K562 (cell line): Measurements from ENCODE around the gene CARD10. TPM values are rescaled to one million over a fixed set of nuclear protein-coding genes. Genes with fewer than 3 reads are reported as not detected.

ENCODE experiments used
- FOXP1 ChIP-seq: sonication (generic); formaldehyde crosslinking; IDR thresholded peaks from 2 replicates; pipeline ENCODE4 v1.8.0; 2022; ENCODE audit warnings: mild to moderate bottlenecking, missing genetic modification reagents
- KDM5B ChIP-seq: fragments of 200-600 bp; sonication (generic); IDR thresholded peaks from 2 replicates; pipeline ENCODE4 v1.6.1; 2012; ENCODE audit warnings: low read depth, mild to moderate bottlenecking, moderate library complexity, low read length, control low read depth, inconsistent platforms; ENCODE audit not compliant: insufficient replicate concordance
- MGA ChIP-seq: fragments of 450-650 bp; IDR thresholded peaks from 2 replicates; pipeline ENCODE4 v1.6.1; 2016; ENCODE audit warnings: mild to moderate bottlenecking, moderate library complexity
- ZBTB40 ChIP-seq, 2 experiments: fragments of 450-650 bp in 1 of 2; sonication (generic) in 1 of 2; formaldehyde crosslinking in 1 of 2; IDR thresholded peaks; 2 replicates each; pipeline versions ENCODE4 v1.7.1 to v1.9.0; 2016 to 2022; ENCODE audit warnings: inconsistent platforms in 1 of 2, mild to moderate bottlenecking in 1 of 2, missing genetic modification reagents in 1 of 2
- ZBTB8A ChIP-seq: fragments of 450-650 bp; IDR thresholded peaks from 2 replicates; pipeline ENCODE4 v1.6.1; 2018; ENCODE audit warnings: mild to moderate bottlenecking, moderate library complexity; ENCODE audit not compliant: partially characterized antibody
- polyA plus RNA-seq, 8 experiments: library from polyadenylated mRNA; depleted of rRNA in 4 of 8; stranded (reverse) in 5 of 8; unstranded in 3 of 8; fragments of >200 nt; fragmentation: Nextera tagmentation in 2 of 8; fragmentation: Illumina TruSeq in 1 of 8; extraction: Ambion mirVana in 2 of 8; extraction: Trizol in 1 of 8; gene quantifications; 2 replicates each; pipeline versions ENCODE4 v1.2.1 to v1.2.3, GENCODE V29; 2011 to 2014; ENCODE audit warnings: inconsistent platforms in 1 of 8, missing spikeins in 1 of 8
- total RNA-seq, 7 experiments: library from RNA; depleted of rRNA in 6 of 7; stranded (reverse); fragments of >200 nt in 6 of 7; fragmentation: Illumina TruSeq in 2 of 7; extraction: Trizol in 2 of 7; gene quantifications; 2 replicates each; pipeline versions ENCODE4 v1.2.1 to v1.2.3, GENCODE V29; 2011 to 2021; ENCODE audit warnings: low replicate concordance in 1 of 7

CARD10 gene
- total and polyA plus RNA-seq, 9 of the 15 experiments (the other 6 are each of a cell fraction or from before 2014, with no cell fraction given) = 0.13 to 5.8 (median 1.6) TPM

GRCh38 chr22:37561212-37562048 lies 42.2 kb upstream of the CARD10 start (continued):
- TF ChIP-seq MGA (peak; percentile 96), FOXP1 (no peak), ZBTB40 (IDR thresholded peaks at IDR 0.05) (no peak), ZBTB40 (CRISPR knock-in tag; IDR thresholded peaks at IDR 0.05) (no peak), ZBTB8A (no peak), KDM5B (no peak)
